ENCODE results near the gene PYCARD.

DNA sequence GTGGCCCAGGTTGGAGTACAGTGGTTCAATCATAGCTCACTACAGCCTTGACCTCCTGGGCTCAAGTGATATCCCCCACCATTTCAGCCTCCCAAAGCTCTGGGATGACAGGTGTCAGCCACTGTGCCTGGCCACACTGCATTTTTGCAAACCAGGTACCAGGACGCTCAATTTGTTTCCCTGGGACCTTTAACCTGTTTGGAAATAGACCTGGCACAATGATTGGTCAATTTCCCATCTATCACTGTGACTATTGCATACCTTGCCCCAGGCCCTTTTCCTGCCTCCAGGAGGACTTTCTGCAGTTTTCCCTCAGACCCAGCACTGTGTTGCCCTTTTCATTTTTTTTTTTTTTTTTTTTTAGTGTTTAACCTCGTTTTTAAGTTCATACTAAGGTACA lies 33.7 kb downstream of the PYCARD start:
- TF ChIP-seq CTCF (IDR thresholded peaks at IDR 0.05; ENCODE audit: poor library complexity) (no peak), EZH2 (IDR thresholded peaks at IDR 0.05; ENCODE audit: borderline replicate concordance) (no peak)
